ENCODE measurements around the gene LPP.

DNA sequence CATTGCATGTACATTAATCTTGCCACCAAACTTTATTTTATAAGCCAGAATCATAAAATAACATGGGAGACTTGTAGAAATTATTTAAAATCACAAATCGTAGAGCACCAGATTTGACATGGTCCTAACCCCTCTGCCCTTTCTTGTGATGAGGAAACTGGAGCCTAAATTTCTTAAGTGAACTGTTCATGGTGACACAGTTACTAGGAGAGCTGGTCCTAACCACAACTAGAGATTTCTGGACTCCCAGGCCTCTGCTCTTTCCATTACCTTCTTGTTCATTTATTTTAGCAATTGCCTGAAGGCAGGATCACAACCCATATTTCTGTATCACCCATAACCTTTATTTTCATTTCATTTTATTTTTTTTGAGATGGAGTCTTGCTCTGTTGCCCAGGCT, 352.5 kb downstream of the LPP start:
- TF ChIP-seq, protein P1, sequence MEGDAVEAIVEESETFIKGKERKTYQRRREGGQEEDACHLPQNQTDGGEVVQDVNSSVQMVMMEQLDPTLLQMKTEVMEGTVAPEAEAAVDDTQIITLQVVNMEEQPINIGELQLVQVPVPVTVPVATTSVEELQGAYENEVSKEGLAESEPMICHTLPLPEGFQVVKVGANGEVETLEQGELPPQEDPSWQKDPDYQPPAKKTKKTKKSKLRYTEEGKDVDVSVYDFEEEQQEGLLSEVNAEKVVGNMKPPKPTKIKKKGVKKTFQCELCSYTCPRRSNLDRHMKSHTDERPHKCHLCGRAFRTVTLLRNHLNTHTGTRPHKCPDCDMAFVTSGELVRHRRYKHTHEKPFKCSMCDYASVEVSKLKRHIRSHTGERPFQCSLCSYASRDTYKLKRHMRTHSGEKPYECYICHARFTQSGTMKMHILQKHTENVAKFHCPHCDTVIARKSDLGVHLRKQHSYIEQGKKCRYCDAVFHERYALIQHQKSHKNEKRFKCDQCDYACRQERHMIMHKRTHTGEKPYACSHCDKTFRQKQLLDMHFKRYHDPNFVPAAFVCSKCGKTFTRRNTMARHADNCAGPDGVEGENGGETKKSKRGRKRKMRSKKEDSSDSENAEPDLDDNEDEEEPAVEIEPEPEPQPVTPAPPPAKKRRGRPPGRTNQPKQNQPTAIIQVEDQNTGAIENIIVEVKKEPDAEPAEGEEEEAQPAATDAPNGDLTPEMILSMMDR (IDR thresholded peaks at IDR 0.05; ENCODE audit: insufficient read depth, low read depth, low read length), result no peak
- TF ChIP-seq EZH2 (IDR thresholded peaks at IDR 0.05; ENCODE audit: insufficient read depth, low read length), result no peak
